BE2C (cell line): ENCODE measurements around the gene YPEL1.
"Not testable (repeated sequence)": the region's sequence is repeated elsewhere in the genome, so short reads cannot be mapped to it uniquely, and the experiment has no call there.

Experiments used
- DNase-seq: peaks from one replicate; pipeline ENCODE4 v3.0.0-alpha.2; 2020
- H3K27me3 ChIP-seq: fragments of 250-450 bp; sonication (Bioruptor Pico); 2 replicates; pipeline ENCODE4 v1.5.1; 2020; ENCODE audit warnings: mild to moderate bottlenecking
- H3K36me3 ChIP-seq: fragments of 250-450 bp; sonication (Bioruptor Pico); 2 replicates; pipeline ENCODE4 v1.5.1; 2020; ENCODE audit warnings: mild to moderate bottlenecking
- H3K4me1 ChIP-seq: fragments of 250-450 bp; sonication (Bioruptor Pico); 2 replicates; pipeline ENCODE4 v1.5.1; 2020
- H3K4me3 ChIP-seq: 2 replicates; pipeline ENCODE4 v1.5.1; 2011; ENCODE audit warnings: low read depth, low read length
- H3K9me3 ChIP-seq: fragments of 250-450 bp; sonication (Bioruptor Pico); 2 replicates; pipeline ENCODE4 v1.5.1; 2020
- CTCF ChIP-seq: IDR thresholded peaks from 2 replicates; pipeline ENCODE4 v1.5.1; 2012; ENCODE audit warnings: mild to moderate bottlenecking, low read depth, low read length

Gene YPEL1

GRCh38 chr22:21682385-21683175 is 53.0 kb downstream of the YPEL1 start:
- H3K27me3 ChIP-seq, result no peaks in the 10 kb centered on the region
- DNase-seq, result no peak
- no peaks in the 10 kb centered on the region for H3K9me3 ChIP-seq
- no peaks in the 10 kb centered on the region for H3K4me1 ChIP-seq
- H3K36me3 ChIP-seq, result peaks cover 18% of the 10 kb centered on the region
- no peak overlapping the region for H3K4me3 ChIP-seq
- TF ChIP-seq CTCF, result no peak

GRCh38 chr22:21681566-21682370 is 53.8 kb downstream of the YPEL1 start:
- peaks cover 17% of the 10 kb centered on the region for H3K36me3 ChIP-seq
- H3K4me3 ChIP-seq, result no peak overlapping the region
- no peaks in the 10 kb centered on the region for H3K4me1 ChIP-seq
- DNase-seq, result no peak
- H3K9me3 ChIP-seq, result no peaks in the 10 kb centered on the region
- TF ChIP-seq CTCF, result no peak
- H3K27me3 ChIP-seq, result no peaks in the 10 kb centered on the region

- Histone ChIP-seq H3K4me1 (no peaks in the 10 kb centered on the region), H3K36me3 (peaks cover 9% of the 10 kb centered on the region), H3K4me3 (no peak overlapping the region), H3K27me3 (no peaks in the 10 kb centered on the region), H3K9me3 (no peaks in the 10 kb centered on the region)
- DNase-seq, result no peak
- no peak for TF ChIP-seq CTCF
Observed at GRCh38 chr22:21680830-21681565, 54.6 kb downstream of the YPEL1 start.

- Histone ChIP-seq H3K4me3 (no peak overlapping the region), H3K36me3 (peaks cover 18% of the 10 kb centered on the region), H3K4me1 (no peaks in the 10 kb centered on the region), H3K9me3 (no peaks in the 10 kb centered on the region), H3K27me3 (no peaks in the 10 kb centered on the region)
- no peak for TF ChIP-seq CTCF
- DNase-seq, result no peak
Observed at GRCh38 chr22:21679383-21679782, 56.2 kb downstream of the YPEL1 start.

- not testable (repeated sequence) for H3K9me3 ChIP-seq, H3K27me3 ChIP-seq, H3K4me3 ChIP-seq, DNase-seq, H3K4me1 ChIP-seq
- peaks cover 23% of the 10 kb centered on the region for H3K36me3 ChIP-seq
Observed at GRCh38 chr22:21678842-21679241, 56.8 kb downstream of the YPEL1 start.

- peaks cover 33% of the 10 kb centered on the region for H3K36me3 ChIP-seq
- H3K4me1 ChIP-seq, result no peaks in the 10 kb centered on the region
- DNase-seq, result no peak
- TF ChIP-seq CTCF, result no peak
- no peaks in the 10 kb centered on the region for H3K27me3 ChIP-seq
- no peak overlapping the region for H3K4me3 ChIP-seq
- H3K9me3 ChIP-seq, result no peaks in the 10 kb centered on the region
Observed at GRCh38 chr22:21677606-21678443, 57.8 kb downstream of the YPEL1 start.
